T-helper 1 cell treated with Interleukin-12 subunit alpha and Interleukin-12 subunit beta and Interleukin-4 antibody, amounts not matched to agents 30 ng/mL and 1 ng/mL, for 36 hours (primary cell): ENCODE measurements around the gene OTOF. TPM values are rescaled to one million over a fixed set of nuclear protein-coding genes. Genes with fewer than 3 reads are reported as not detected.

Experiments used
- intact Hi-C: fragments of 100-400 bp; cut with micrococcal nuclease; formaldehyde crosslinking; loops from one replicate; pipeline ENCODE4 v1.15.1; 2024
- total RNA-seq: library from RNA; stranded (reverse); gene quantifications from 2 replicates; pipeline ENCODE4 v1.2.3, GENCODE V29; 2022

The OTOF gene
- total RNA-seq = 13.9 and 14.4 TPM in 2 replicates

DNA sequence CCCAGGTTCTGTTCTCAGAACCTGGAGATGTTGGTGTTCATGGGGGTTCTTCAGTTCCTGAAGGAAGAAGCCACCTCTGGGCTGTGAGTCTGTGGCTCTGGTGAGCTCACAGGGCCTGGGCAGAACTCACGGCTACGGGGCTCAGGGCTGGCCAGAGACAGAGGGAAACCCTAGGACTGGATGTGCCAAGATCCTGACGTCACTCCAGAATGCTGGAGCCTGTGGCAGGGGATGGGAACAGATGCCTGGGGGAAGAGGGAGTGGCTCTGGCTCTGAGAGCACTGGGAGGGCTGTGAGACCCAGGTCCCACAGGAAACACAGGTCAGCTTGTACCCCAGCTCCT lies at the start of gene OTOF:
OTOF (minus strand) TSS at position 214 of the 343 bp plus-strand sequence.
- intact Hi-C loops = no loop called here

DNA sequence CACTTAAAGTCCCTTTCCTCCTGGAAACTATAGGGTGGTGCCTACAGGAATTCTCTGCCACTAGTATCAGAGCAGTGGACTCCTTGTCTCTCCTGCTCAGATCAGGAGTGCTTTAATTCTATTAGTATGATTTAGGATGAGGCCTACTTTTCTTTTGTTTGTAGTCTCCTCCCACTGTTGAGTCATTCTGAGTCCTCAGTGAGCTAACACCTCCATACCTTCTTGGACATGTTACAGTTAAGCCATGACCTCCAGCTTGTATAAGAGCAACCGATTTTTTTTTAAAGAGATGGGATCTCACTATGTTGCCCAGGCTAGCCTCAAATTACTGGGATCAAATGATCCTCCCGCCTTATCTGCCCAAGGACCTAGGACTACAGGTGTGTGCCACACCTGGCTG lies 48.7 kb upstream of the OTOF start:
- intact Hi-C loops = no loop called here

DNA sequence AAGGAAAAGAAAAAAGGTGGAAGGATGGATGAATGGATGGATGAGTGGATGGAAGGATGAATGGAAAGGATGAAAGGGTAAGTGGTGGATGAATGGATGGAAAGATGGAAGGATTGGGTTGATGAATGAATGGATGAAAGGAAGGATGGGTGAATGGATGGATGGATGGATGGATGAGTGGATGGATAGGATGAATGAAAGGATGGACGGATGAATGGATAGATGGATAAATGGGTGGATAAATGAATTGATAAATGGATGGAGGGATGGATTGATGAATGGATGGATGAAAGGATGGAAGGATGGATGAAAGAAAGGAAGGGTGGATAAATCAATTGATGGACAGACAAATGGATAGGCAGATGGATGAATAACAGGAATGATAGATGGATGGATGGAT lies 48.2 kb upstream of the OTOF start:
- intact Hi-C loops = no loop called here

DNA sequence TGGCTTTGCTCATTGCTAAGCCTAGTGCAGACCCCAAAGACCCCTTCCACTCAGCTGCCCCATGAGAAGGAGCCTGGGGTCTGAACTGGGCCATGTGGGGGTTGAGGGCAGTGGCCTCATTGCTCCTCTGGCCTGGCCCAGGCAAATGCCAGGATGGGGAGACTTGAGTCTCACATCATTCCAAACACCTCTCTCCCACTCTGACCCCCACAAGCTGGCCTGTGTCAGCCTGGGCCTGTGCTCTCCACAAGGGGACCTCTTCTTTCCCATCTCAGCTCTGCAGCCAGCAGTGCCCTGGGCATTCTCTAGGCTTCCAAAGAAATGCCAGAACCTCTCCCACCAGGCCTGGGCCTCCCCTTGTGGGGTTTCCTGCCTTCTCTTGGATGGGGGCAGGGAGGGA lies 45.8 kb upstream of the OTOF start:
- intact Hi-C loops = no loop called here

DNA sequence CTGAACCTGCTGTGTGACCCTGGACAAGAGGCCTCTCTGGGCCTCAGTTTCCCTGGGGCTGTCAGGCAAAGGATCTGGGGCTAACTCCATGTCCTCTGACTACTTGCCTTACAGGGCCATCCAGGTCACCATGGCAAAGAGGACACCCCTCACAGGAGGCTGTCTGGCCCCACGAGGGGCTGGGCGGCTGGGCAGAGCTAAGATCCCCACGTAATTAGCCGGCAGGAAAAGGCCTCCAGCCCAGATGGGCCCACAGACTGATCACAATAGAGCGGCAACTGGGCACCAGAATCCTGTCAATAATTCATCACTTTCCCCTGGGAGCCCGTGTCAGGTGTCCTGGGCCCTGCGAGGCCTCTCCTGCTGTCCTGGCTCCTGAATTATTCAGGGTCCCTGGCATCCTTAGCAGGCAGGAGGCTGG lies 44.8 kb upstream of the OTOF start:
- intact Hi-C loops = no loop called here

DNA sequence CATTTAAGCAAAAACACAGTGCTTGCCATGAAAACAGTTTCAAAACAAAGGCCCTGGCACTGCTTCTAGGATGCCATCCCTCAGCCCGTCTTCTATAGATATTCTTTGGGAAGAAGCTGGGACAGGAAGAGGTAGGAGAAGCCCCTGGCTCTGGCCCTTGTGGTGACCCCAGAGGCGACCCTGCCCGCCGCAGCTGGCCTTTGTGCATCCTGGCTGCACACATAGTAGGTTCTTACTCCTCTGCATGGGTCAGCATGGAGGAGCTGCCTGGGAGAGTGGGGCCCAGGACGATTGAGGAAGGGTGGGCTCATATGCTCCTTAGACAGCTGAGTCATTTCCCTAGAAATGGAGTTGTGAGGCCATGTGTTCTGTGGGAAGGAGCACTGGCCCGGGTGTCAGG lies 44.4 kb upstream of the OTOF start:
- intact Hi-C loops = no loop called here

DNA sequence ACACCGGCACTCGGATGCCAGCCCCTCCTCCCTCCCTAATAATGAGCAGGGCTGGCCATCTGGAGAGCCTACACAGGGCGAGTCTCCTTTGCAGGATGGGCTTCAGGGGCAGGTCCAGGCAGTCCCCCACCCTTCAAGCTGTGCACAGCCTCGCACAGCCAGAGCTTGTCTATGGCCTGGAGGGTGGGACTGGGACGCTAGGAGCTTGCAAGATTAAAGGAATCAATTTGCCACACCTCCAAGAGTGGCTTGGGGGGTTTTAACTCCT lies 43.9 kb upstream of the OTOF start:
- intact Hi-C loops = no loop called here

DNA sequence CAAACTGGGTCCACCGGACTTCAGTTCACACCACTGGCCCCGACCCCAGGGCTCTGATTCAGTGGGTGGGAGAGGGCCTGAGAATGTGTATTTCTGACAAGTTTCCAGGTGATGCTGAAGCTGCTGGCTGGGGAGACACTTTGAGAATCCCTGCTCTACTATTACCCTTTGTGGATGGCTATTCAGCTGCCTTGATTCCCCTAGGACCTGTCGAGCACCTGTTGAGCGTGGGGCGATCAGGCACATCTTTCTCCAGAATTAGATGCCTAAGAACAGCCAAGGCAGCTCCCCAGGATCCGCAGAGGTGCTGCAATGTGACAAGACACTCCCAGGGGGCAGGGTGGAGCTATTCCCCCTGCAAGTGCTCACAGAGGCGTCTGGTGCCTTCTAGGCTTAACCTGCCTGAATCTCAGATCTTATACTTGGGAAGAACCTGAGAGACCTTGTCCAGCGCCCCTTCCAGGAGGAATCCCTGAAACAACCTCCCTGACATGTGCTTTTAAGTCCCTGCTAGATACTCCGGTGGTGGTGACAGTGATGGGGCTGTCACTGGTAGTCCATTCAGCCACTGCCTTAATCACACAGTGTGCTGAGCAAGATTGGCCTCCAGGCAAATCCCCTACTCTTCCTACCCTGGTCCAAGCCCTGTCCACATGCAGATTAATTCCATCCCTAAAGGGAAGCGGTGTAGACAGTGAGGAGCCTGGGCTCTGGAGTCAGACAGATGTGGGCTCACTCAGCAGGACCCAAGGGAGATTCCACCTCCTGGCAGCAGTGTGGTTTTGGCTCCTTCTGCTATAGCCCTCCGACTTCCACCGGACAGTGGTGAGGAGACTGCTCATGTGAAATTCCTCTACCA lies 43.4 kb upstream of the OTOF start:
- intact Hi-C loops = no loop called here

DNA sequence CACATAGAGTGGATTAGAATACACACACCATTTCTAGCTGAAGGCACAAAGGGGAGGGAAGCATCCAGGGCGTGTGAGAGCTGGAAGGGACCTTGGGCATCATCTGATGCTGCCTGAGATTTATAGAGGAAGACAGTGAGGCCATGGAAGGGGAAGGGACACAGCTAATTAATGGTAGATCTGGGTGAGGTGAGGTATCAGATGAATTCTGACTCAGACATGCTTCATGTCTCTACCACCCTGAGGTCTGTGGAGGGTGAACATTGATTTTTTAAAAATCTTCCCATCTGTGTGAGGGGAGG lies 42.2 kb upstream of the OTOF start:
- intact Hi-C loops = no loop called here

DNA sequence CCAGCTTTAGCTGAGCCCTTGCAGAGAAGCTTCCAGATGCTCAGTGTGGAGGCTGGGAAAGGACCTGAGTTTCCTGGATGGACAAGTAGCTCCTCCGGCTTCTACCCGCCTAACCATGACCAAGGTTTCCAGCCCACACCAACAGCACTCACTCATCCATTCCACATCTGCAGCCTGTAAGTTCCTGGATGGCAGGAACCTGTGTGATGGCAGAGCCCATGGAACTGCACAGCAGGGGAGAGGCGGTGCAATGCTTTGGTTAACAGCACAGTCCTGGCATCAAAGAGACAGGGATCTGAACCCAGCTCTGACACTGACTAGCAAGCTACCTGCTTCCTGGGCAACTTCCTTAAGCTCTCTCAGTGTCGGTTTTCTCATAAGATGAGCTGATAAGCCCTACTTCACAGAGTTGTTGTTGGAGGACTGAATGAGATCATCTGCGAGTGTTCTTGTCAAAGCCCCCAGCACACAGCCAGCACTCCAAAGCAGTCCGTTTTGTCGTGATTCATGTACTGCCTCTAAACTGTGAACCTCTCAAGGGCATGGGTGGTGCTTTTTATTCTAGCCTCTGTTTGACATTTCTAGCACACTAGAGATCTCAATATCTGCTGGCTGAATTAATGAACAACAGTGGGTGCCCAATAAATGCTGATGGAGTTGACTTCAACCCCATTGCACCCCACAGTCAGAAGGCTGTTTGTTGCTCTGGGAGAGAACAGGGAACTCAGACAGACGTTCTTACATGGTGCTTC lies 41.6 kb upstream of the OTOF start:
- intact Hi-C loops = no loop called here

DNA sequence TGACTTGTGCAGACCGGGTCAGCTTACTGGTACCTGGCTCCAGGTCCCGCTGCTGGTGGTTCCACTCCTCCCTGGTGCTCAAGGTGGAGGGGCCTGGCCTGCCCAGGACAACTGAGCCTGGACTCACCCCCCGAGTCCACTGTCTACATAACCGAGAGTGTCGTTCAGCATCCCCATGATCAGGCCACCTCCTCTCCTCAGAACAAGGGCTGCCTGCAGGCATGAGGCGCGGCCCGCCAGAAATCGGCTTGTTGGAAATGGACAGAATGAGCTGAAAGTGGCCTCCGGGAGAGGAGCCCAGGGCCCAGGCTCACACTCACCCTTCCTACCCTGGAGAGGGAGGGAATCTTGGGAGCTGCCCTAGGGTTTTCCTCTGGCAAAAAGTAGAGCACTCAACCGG lies 38.9 kb upstream of the OTOF start:
- intact Hi-C loops = no loop called here

DNA sequence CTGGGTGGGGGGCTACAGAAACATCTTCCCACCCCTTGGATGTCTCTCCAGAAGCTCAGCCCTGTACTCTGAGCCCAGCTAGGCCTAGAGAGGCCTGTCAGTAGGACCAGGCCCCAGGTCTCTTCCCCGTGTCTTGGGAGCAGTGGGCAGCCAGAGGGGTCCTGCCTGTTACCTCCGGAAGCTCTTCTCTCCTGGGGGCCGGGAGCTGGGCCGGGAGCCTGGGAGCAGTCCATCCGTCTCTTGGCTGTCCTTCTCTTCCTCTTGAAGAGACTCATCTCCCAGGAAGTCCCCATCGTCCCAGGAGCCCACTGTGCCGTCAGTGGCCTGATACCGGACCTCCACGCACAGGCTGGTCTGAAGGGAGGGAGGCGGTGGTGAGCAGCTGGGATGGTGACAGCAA lies 38.3 kb upstream of the OTOF start:
- intact Hi-C loops = no loop called here

DNA sequence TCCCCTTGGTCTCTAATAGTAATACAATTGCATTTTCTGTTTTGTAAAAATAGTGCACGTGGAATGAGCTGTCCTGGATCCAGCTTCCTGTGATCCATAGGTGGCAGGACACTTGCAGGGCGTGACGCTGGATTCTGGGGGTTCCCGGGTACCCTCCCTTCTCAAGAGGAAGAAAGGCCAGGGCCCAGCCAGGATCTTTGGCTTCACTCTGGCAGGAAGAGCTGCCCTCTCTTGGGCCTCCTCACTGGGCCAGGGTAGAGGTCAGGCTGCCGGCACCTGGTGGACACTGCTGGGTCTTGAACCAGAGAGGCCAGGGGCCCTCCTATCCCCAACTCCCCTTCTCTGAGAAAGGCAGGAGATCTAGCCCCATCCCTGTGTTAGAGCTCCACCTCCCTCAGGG lies 37.8 kb upstream of the OTOF start:
- intact Hi-C loops = no loop called here

DNA sequence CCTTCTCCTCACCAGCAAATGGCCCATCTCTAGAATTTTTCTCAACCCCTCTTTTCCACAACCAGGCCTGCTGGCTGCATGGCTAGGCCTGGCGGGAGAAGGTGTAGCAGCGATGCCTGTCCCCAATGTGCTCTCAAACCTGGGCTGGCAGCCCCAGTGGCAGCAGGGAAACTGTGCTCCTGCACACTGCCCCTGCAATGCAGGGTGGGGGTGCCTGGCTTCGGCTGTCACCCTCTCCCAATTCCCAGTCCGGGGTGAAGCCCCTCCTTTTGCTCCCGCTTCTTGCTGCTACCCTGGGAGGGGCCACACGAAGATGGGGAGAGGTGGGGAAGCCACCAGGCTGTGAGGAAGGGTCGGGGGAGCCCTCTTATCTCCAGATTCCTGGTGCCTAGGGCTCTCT lies 36.1 kb upstream of the OTOF start:
- intact Hi-C loops = no loop called here

DNA sequence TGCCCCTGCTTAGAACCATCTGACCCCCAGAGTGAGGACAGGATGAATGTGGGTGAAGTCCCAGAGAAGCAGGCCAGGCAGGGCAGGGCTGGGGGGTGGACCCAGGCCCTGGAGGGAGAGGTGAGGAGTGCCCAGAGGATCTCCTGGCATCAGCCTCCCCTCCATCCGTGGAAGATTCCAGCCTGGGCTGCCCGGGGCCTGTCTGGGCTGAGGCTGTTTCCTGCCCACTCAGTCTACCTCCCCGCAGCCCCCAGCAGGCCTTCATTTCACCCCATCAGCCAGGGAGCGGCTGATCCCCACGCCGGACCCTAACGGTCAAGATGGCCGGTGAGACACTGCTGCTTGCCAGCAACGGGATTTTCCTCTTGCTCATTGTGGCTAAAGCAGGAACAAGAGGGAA lies 35.3 kb upstream of the OTOF start:
- intact Hi-C loops = no loop called here

DNA sequence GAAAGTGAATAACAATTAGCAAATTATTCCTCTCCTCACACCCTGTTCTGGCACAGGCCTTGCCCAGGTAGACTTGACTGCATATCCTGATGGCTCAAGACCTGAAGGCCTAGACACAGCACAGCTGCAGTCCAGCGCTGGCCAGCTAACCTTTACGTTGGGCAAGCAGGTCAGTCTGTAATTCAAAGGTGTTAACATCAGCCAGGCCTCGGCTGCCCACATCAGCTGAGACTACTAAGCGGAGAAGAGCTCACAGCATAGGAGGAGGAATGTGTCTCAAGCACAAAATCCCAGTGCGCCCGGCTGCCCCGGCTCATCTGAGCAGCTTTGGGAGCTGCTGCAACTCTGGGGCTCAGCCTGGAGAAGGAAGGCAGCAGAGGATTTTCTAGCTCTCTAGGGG lies 33.5 kb upstream of the OTOF start:
- intact Hi-C loops = no loop called here

DNA sequence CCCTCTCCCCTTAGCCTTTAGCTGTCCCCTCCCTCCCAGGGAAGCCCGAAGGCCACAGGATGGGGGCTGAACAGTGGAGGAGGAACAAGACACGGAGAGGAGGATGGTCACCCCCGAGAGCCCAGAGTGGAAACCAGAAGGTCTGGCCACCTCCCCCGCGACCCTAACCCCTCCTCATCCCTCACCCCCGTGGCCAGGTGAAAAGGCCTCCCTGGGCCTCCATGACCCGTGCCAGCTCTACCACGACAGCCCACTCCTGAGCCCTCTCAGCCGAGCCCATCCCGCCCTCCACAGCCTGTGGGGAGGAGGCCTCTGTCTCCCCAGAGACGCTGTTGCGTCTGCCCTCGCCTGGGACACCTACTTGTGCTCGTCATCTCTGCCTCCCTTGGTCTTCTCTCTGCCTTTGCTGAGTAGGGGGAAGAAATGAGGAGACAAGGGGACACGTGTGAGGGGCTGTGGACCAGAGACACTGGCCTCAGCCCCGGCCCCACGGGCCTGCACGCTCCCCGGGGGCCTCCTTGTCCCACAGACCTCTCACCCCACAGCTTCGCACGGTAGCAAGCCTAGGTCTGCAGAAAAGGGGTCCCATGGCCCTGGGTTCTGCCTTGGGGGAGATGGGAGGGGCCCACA lies 32.5 kb upstream of the OTOF start:
- intact Hi-C loops = no loop called here

DNA sequence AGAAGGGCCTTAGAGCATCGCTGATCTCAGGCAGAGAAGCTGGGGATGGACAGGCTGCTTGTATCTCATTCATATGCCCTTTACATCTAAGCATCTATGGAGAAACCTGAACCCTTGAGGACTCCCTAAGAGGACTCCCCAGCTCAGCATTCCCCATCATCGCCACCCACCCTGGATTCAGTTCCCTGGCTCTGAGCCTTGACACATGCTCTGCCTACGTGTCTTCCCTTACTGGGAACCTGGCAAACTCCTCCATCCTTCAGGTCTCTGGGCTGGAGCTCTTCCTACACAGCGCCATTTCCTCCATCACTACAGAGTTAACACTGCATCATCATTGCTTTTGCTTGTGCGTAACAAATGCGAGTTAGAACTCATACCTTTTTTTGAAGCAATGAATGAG lies 31.2 kb upstream of the OTOF start:
- intact Hi-C loops = no loop called here

DNA sequence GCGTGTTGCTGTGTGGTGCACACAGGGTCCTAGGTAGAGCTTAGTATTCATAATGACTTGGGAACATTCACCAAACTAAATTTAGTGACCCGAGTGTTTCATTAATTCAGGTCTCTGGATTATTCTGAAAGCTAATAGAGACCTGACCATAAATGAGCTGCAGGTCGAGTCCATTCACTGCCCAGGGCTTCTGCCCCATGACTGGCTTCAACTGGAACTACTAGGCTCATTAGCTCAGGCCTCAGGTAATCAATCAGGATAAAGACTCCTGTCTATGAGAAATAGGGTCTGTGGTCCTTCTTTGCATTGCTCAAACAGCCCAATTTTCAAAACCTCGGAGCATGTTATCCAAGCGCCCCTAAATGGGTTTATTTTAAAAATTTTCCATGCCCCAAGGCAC lies 30.0 kb upstream of the OTOF start:
- intact Hi-C loops = no loop called here

DNA sequence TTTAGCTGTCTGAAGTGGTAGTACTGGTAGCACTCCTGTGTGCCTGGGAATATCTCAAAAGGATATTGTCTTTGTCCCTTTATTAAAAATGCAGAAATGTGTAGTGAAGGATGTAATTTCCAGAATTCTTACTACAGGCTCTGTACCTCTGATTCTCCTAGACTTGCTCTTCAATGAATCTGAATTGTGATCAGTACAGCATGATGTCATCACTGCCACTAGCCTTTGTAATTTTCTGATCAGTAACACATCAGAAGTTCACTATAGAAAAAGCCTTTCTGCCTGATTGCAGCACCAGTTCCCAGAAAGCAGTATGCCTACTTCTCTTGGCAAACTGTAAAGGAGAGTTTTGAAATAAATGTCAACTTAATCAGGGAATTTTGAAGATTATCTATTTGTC lies 29.2 kb upstream of the OTOF start:
- intact Hi-C loops = no loop called here

DNA sequence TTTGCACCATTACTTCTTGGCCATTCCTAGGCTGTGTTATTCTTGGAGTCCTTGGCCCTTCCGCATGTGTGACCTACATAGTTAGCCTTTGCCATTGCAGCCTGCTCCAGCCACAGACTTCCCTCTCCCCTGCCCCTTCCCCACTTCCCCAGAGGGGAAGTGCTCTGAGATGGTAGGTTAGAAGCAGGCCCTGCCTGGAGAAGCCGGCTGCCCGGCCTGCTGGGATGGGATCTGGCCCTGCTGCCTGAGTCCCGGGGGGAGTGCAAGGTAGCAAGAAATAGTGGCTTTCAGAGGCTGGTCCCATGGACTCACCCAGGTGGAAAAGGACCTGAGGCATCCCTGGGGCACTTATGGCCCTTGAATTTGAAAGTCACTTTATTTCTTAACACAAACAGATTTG lies 28.4 kb upstream of the OTOF start:
- intact Hi-C loops = no loop called here

DNA sequence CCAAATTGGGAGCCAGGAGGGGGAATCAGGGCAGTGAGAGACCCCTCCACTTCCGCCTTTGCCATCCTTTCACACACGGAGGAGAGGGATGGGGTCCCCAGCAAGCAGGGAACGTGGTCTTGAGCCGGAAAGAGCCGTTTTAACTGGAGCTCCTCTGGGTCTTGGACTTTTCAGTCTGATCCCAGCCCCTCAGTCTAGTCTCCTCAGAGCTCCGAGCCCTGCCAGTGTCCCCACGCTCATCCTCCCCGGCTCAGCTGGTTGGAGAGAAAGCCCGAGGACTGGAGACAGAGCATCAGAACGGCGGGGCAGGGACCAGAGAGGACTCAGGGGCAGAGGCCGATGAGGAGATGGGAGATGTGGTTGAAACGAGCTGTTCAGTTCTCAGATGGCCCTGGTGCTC lies 26.1 kb upstream of the OTOF start:
- intact Hi-C loops = no loop called here
